CD4-positive, alpha-beta T cell (primary cell): Measurements from ENCODE around the gene GALNT3. TPM values are rescaled to one million over a fixed set of nuclear protein-coding genes. Genes with fewer than 3 reads are reported as not detected.

Source experiments
- ATAC-seq: fragments of 200-7000 bp; cut with Tn5 transposase; one replicate; pipeline ENCODE4 v1.10.0; 2022; ENCODE audit warnings: mild to moderate bottlenecking; ENCODE audit not compliant: poor library complexity
- CTCF ChIA-PET: fragments of 350-600 bp; sonication (Branson Sonifier 250); formaldehyde crosslinking; loops from one replicate; lab custom pipeline; 2021; ENCODE audit warnings: antibody characterized with exemption, inconsistent platforms; lab: Charles Lee
- POLR2A ChIA-PET: fragments of 350-600 bp; sonication (Branson Sonifier 250); formaldehyde crosslinking; loops from one replicate; lab custom pipeline; 2021; ENCODE audit warnings: antibody characterized with exemption, inconsistent platforms; lab: Charles Lee
- DNase-seq, 14 experiments: peaks; one replicate each; pipeline ENCODE4 v3.0.0-alpha.2; 2013 to 2020; ENCODE audit warnings: mixed read lengths in 2 of 14
- H3K27ac ChIP-seq, 2 donors: one replicate each; pipeline versions ENCODE4 v1.5.1 to v1.7.0; 2013; ENCODE audit warnings: low read length in 2 of 2, low read depth in 1 of 2, mild to moderate bottlenecking in 1 of 2
- H3K27me3 ChIP-seq, 2 experiments: 1 replicate in 1 of 2; 2 replicates in 1 of 2; pipeline versions ENCODE4 v1.6.1 to v1.7.0; 2013; ENCODE audit warnings: low read length in 2 of 2, control low read depth in 1 of 2, mild to moderate bottlenecking in 1 of 2, moderate library complexity in 1 of 2; ENCODE audit not compliant: insufficient read depth in 2 of 2, control insufficient read depth in 1 of 2
- H3K36me3 ChIP-seq: one replicate; pipeline ENCODE4 v1.6.1; 2013; ENCODE audit warnings: low read length, control low read depth; ENCODE audit not compliant: insufficient read depth
- H3K4me1 ChIP-seq: one replicate; pipeline ENCODE4 v1.6.1; 2013; ENCODE audit warnings: low read length, control low read depth; ENCODE audit not compliant: insufficient read depth
- H3K4me3 ChIP-seq: one replicate; pipeline ENCODE4 v1.5.1; 2013; ENCODE audit warnings: mild to moderate bottlenecking, low read length, moderate library complexity
- H3K9me3 ChIP-seq, 2 experiments: 1 replicate in 1 of 2; 2 replicates in 1 of 2; pipeline versions ENCODE4 v1.6.1 to v1.7.0; 2013; ENCODE audit warnings: low read length in 2 of 2, mild to moderate bottlenecking in 2 of 2, control low read depth in 1 of 2, moderate library complexity in 1 of 2; ENCODE audit not compliant: control insufficient read depth in 1 of 2, insufficient read depth in 1 of 2
- H3K27ac Mint-ChIP-seq: one replicate; pipeline ENCODE4 v1.8.0; 2020; ENCODE audit warnings: mixed read lengths
- H3K27me3 Mint-ChIP-seq: one replicate; pipeline ENCODE4 v1.8.0; 2021; ENCODE audit warnings: mixed read lengths
- H3K36me3 Mint-ChIP-seq: one replicate; pipeline ENCODE4 v1.8.0; 2021; ENCODE audit warnings: low read depth, mixed read lengths
- H3K4me1 Mint-ChIP-seq: one replicate; pipeline ENCODE4 v1.8.0; 2021; ENCODE audit warnings: low read depth, mixed read lengths
- H3K4me3 Mint-ChIP-seq: one replicate; pipeline ENCODE4 v1.8.0; 2020; ENCODE audit warnings: mild to moderate bottlenecking, mixed read lengths
- H3K9me3 Mint-ChIP-seq: one replicate; pipeline ENCODE4 v1.8.0; 2020; ENCODE audit warnings: mixed read lengths
- intact Hi-C, 2 experiments: fragments of 100-400 bp; cut with DNase I in 1 of 2; cut with micrococcal nuclease in 1 of 2; formaldehyde crosslinking; loops; one replicate each; pipeline versions ENCODE4 v1.15.1 to v1.9.0; 2023 to 2025; cut with DNase I, micrococcal nuclease
- total RNA-seq, 174 experiments: library from RNA in 2 of 174; stranded (reverse) in 2 of 174; gene quantifications; one replicate each; pipeline ENCODE4 v1.2.3 and lab custom pipeline; 2021 to 2026
- TF ChIP-seq, protein P1 (sequence below): fragments of 200-600 bp; IDR thresholded peaks from one replicate; pipeline ENCODE4 v1.8.0; 2022; ENCODE audit warnings: antibody characterized with exemption, mild to moderate bottlenecking

GALNT3 gene
- total RNA-seq, 2 experiments from 2014 or later: 2.9 to 3.3 TPM

GRCh38 chr2:165716091-165716490 is 78.0 kb downstream of the GALNT3 start:
- H3K9me3 Mint-ChIP-seq: no peaks in the 10 kb centered on the region

DNA sequence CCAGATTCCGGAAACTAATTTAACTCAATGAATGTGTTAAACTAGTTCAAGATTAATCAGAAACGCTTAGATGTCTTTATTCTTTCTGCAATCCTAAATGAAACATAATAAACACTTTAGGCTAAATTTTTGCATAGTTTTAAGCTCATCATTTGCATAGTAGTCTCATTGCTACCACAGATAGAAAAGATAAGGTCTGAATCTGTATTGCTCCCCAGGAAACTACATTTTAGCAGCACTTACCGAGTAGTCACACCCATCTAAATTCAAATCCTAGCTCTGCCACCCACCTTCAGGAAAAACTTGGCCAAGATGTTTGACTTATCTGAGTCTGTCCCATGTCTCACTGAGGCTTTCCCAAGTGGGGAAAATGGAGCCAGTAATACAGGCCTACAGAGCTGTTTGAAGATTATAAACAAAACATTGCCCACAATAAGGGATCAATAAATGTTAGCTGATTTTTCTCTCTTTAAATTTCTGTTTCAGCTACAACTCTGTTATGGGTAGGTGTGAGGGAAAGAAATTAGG is 87.0 kb downstream of the GALNT3 start:
- Mint-ChIP-seq H3K36me3 (no peaks in the 10 kb centered on the region), H3K27me3 (no peaks in the 10 kb centered on the region), H3K4me3 (no peak overlapping the region), H3K4me1 (no peaks in the 10 kb centered on the region), H3K9me3 (peaks cover 5% of the 10 kb centered on the region), H3K27ac (no peak overlapping the region)
- POLR2A ChIA-PET: no interaction called here
- no peak for ATAC-seq
- TF ChIP-seq, protein P1, sequence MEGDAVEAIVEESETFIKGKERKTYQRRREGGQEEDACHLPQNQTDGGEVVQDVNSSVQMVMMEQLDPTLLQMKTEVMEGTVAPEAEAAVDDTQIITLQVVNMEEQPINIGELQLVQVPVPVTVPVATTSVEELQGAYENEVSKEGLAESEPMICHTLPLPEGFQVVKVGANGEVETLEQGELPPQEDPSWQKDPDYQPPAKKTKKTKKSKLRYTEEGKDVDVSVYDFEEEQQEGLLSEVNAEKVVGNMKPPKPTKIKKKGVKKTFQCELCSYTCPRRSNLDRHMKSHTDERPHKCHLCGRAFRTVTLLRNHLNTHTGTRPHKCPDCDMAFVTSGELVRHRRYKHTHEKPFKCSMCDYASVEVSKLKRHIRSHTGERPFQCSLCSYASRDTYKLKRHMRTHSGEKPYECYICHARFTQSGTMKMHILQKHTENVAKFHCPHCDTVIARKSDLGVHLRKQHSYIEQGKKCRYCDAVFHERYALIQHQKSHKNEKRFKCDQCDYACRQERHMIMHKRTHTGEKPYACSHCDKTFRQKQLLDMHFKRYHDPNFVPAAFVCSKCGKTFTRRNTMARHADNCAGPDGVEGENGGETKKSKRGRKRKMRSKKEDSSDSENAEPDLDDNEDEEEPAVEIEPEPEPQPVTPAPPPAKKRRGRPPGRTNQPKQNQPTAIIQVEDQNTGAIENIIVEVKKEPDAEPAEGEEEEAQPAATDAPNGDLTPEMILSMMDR: no peak
- intact Hi-C loops: no loop called here
- no peak for DNase-seq
- Histone ChIP-seq H3K27ac (no peak overlapping the region), H3K4me3 (no peak overlapping the region), H3K27me3 (no peaks in the 10 kb centered on the region), H3K4me1 (no peaks in the 10 kb centered on the region), H3K36me3 (no peaks in the 10 kb centered on the region), H3K9me3 (no peaks in the 10 kb centered on the region)
- CTCF ChIA-PET: no interaction called here

More at GRCh38 chr2:165716091-165716490, 78.0 kb downstream of the GALNT3 start:
- ChIA-PET CTCF (no interaction called here), POLR2A (no interaction called here)
- Histone ChIP-seq H3K36me3 (no peaks in the 10 kb centered on the region), H3K9me3 (no peaks in the 10 kb centered on the region), H3K4me3 (no peak overlapping the region), H3K27me3 (no peaks in the 10 kb centered on the region), H3K27ac (no peak overlapping the region), H3K4me1 (no peaks in the 10 kb centered on the region)
- Mint-ChIP-seq H3K27ac (no peak overlapping the region), H3K4me1 (no peaks in the 10 kb centered on the region), H3K36me3 (no peaks in the 10 kb centered on the region), H3K27me3 (no peaks in the 10 kb centered on the region), H3K4me3 (no peak overlapping the region)
- DNase-seq (no peak), ATAC-seq (no peak)
- intact Hi-C loops: no loop called here
- TF ChIP-seq, protein P1: no peak

DNA sequence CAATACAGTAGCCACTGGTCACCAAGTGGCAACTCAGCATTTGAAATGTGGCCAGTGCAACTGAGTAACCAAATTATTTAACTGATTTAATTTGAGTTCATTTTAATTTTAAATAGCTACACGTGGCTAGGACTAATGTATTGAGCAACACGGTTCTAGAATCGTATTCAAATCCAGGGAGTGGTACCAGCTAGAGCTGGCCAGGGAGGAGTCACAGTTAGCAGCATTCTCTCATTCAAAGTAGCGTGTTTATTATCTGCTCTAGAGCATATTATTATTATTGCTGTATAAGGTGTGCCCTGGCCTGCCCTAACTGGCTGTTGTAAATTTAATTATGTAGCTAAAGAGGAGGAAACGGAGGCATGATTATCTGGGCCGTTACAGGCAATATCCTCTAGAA is 92.9 kb downstream of the GALNT3 start:
- no peak for ATAC-seq
- H3K27me3 ChIP-seq: no peaks in the 10 kb centered on the region
- POLR2A ChIA-PET: no interaction called here
- TF ChIP-seq, protein P1: no peak
- intact Hi-C loops: no loop called here
- no peak for DNase-seq
- H3K4me1 ChIP-seq: no peaks in the 10 kb centered on the region
- no peak overlapping the region for H3K27ac Mint-ChIP-seq
- no peaks in the 10 kb centered on the region for H3K9me3 ChIP-seq
- H3K27ac ChIP-seq: no peak overlapping the region
- H3K27me3 Mint-ChIP-seq: peaks cover 4% of the 10 kb centered on the region
- no peaks in the 10 kb centered on the region for H3K36me3 Mint-ChIP-seq
- H3K4me3 Mint-ChIP-seq: no peak overlapping the region
- no peak overlapping the region for H3K4me3 ChIP-seq
- H3K4me1 Mint-ChIP-seq: no peaks in the 10 kb centered on the region
- no peaks in the 10 kb centered on the region for H3K9me3 Mint-ChIP-seq
- no peaks in the 10 kb centered on the region for H3K36me3 ChIP-seq
- CTCF ChIA-PET: interaction anchor here (2.1 kb wide), 1 partner anchor 9 kb away, joined by 4 read pairs; no protein-coding TSS in a partner anchor
